DMS114 treated with DMSO at 0.1 percent for 48 hours (cell line): ENCODE data around the gene CCDC51.
"Not testable (repeated sequence)": the region's sequence is repeated elsewhere in the genome, so short reads cannot be mapped to it uniquely, and the experiment has no call there.

Source experiments
- DNase-seq: peaks from one replicate; lab custom pipeline; 2025; ENCODE audit not compliant: unreplicated experiment; lab: John Stamatoyannopoulos, UW

CCDC51 gene

GRCh38 chr3:48407542-48408099, 32.3 kb downstream of the CCDC51 start:
- DNase-seq: no peak

- DNase-seq: no peak
Measured at GRCh38 chr3:48406443-48407431, 33.2 kb downstream of the CCDC51 start.

- no peak for DNase-seq
Measured at GRCh38 chr3:48405971-48406370, 33.9 kb downstream of the CCDC51 start.

- no peak for DNase-seq
Measured at GRCh38 chr3:48405343-48405881, 34.5 kb downstream of the CCDC51 start.

- DNase-seq: no peak
Measured at GRCh38 chr3:48404440-48405342, 35.2 kb downstream of the CCDC51 start.

GRCh38 chr3:48403533-48404439, 36.1 kb downstream of the CCDC51 start:
- no peak for DNase-seq

- DNase-seq: no peak
Measured at GRCh38 chr3:48402907-48403306, 37.0 kb downstream of the CCDC51 start.

GRCh38 chr3:48402281-48402732, 37.6 kb downstream of the CCDC51 start:
- no peak for DNase-seq

- not testable (repeated sequence) for DNase-seq
Measured at GRCh38 chr3:48401434-48401901, 38.5 kb downstream of the CCDC51 start.

GRCh38 chr3:48400824-48401433, 39.0 kb downstream of the CCDC51 start:
- DNase-seq: peak; percentile 18

- no peak for DNase-seq
Measured at GRCh38 chr3:48399387-48400172, 40.3 kb downstream of the CCDC51 start.

- DNase-seq: no peak
Measured at GRCh38 chr3:48398701-48399386, 41.1 kb downstream of the CCDC51 start.

GRCh38 chr3:48397767-48398681, 41.9 kb downstream of the CCDC51 start:
- no peak for DNase-seq

- no peak for DNase-seq
Measured at GRCh38 chr3:48395714-48396113, 44.2 kb downstream of the CCDC51 start.

- no peak for DNase-seq
Measured at GRCh38 chr3:48394391-48394790, 45.5 kb downstream of the CCDC51 start.

GRCh38 chr3:48388966-48389365, 51.0 kb downstream of the CCDC51 start:
- no peak for DNase-seq

- DNase-seq: no peak
Measured at GRCh38 chr3:48387634-48388033, 52.3 kb downstream of the CCDC51 start.
